ENCODE results near the gene ERFL. TPM values are rescaled to one million over a fixed set of nuclear protein-coding genes. Genes with fewer than 3 reads are reported as not detected.

ERFL gene
- total and polyA plus RNA-seq, 2 of the 8 experiments (the other 6 are each of a cell fraction or from before 2014, with no cell fraction given), result 0.12 TPM; not detected in 1

GRCh38 chr19:41930926-41931592, 2.8 kb upstream of the ERFL start (continued):
- TF ChIP-seq ATF2 (IDR thresholded peaks at IDR 0.05; ENCODE audit: low read length) (no peak), RNF2 (IDR thresholded peaks at IDR 0.05; ENCODE audit: borderline replicate concordance, low read depth, low read length, missing control alignments, poor library complexity, severe bottlenecking) (no peak), SIN3A (conservative IDR thresholded peaks at IDR 0.05 in 1 of 2, IDR thresholded peaks at IDR 0.05 in 1 of 2; ENCODE audit: low read depth in 1 of 2, low read length in 2 of 2) (0 out of 4 replicates have a peak, but pooled peaks of 1 of the 2 experiments have one; percentile 34), KDM1A (IDR thresholded peaks at IDR 0.05; ENCODE audit: borderline replicate concordance, low read length) (peak; percentile 92; the same call in 1 of the 2 replicates), RAD21 (IDR thresholded peaks at IDR 0.05 in 1 of 2, conservative IDR thresholded peaks at IDR 0.05 in 1 of 2; ENCODE audit: low read depth in 2 of 2, low read length in 2 of 2) (peak; percentile 22 to 49; a peak in 3 of 4 replicates), CTBP2 (IDR thresholded peaks at IDR 0.05; ENCODE audit: borderline replicate concordance, insufficient read depth, insufficient read length, low read length) (peak; percentile 85), SP1 (IDR thresholded peaks at IDR 0.05; ENCODE audit: low read depth, low read length) (no peak)

All from H1 (cell line).